GM12875 (cell line): ENCODE data around the gene DLG3.
"Not testable (repeated sequence)": the region's sequence is repeated elsewhere in the genome, so short reads cannot be mapped to it uniquely, and the experiment has no call there.

ENCODE experiments used
- H3K4me3 ChIP-seq: one replicate; pipeline ENCODE4 v1.5.1; 2011; ENCODE audit warnings: low read depth, low read length, control low read depth
- TF ChIP-seq, protein P1 (sequence below): IDR thresholded peaks from 2 replicates; pipeline ENCODE4 v1.5.1; 2011; ENCODE audit warnings: low read depth, mild to moderate bottlenecking, control low read depth, inconsistent platforms, low read length, moderate library complexity, borderline replicate concordance; ENCODE audit not compliant: insufficient read depth

The DLG3 gene

DNA sequence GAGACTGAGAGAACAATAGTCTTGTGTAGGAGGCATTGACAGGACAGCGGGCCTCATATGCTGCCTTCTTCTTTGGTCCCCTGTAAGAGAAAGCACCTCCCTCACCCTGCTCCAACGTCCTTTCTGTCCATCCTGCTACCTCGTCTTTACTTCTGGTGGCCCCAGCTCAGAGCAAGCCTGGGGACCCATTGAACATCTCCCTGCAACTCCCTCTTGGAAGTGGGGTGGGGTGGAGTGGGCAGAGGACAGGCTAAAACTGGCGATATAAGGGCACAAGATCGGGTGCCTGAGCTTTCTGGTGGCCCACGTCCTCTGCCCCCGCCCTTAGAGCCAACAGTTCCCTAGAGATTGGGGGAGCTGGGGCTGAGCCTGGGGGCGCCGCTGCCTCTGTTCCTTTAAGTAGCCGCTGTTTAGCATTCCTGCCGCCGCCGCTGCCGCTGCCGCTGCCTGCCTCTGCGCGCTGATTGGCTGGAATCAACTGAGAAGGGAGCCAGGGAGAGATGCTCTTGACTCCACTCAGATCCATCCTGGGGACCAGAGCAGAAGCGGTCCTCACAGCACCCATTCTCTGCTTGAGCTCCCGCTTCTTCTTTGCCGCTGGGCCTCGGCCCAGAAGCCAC is at the start of gene DLG3:
TSS of gene DLG3 (plus strand) at position 510 of the 620 bp plus-strand sequence. CDS start 367 bp downstream, outside the sequence.
- no peak within 1 kb of the TSS for H3K4me3 ChIP-seq
- TF ChIP-seq, protein P1, sequence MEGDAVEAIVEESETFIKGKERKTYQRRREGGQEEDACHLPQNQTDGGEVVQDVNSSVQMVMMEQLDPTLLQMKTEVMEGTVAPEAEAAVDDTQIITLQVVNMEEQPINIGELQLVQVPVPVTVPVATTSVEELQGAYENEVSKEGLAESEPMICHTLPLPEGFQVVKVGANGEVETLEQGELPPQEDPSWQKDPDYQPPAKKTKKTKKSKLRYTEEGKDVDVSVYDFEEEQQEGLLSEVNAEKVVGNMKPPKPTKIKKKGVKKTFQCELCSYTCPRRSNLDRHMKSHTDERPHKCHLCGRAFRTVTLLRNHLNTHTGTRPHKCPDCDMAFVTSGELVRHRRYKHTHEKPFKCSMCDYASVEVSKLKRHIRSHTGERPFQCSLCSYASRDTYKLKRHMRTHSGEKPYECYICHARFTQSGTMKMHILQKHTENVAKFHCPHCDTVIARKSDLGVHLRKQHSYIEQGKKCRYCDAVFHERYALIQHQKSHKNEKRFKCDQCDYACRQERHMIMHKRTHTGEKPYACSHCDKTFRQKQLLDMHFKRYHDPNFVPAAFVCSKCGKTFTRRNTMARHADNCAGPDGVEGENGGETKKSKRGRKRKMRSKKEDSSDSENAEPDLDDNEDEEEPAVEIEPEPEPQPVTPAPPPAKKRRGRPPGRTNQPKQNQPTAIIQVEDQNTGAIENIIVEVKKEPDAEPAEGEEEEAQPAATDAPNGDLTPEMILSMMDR, result no peak

DNA sequence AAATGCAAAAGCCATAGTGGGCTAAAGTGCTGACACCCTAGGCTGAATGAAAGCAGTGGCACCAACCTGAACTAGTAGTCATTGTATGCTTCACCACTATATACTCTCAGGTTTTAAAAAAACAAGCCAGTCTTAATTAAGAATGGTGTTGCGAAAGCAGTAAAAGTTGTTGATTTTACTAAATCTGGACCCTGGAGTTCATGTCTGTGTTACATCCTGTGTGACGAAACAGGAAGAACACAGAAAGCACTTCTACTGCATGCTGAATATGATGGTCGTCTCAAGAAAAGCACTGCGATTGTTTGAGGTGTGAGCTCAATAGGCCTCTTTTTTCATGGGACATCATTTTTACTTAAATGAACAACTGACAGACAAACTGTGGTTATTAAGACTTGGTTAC is 45.7 kb upstream of the DLG3 start:
- TF ChIP-seq, protein P1, result no peak
- no peak overlapping the region for H3K4me3 ChIP-seq

DNA sequence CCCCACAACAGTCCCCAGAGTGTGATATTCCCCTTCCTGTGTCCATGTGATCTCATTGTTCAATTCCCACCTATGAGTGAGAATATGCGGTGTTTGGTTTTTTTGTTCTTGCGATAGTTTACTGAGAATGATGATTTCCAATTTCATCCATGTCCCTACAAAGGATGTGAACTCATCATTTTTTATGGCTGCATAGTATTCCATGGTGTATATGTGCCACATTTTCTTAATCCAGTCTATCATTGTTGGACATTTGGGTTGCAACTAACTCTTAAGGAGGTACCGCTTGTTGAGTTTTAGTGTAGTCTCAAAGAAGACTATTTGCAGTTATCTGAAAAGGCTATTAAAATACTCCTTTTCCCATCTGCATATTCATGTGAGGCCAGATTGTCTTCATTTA is 44.5 kb upstream of the DLG3 start:
- H3K4me3 ChIP-seq, result not testable (repeated sequence)

DNA sequence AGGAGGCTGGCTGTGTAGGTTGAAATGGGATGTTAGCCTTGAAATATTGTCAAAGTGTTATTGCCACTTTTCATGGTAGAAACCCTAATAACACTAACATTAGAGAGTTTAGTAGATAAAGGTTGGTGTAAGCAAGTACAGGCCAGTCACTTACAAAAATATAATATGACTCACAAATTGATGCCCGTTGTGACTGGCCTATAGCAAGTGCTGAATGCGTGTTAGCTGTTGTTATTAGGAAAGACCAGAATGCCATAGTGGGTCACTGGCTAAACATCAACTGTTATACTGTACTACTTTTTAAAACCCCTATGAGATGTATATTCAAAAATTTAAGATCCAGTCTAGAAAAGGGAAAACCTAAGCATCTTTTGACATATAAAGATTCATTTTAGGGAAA is 41.9 kb upstream of the DLG3 start:
- TF ChIP-seq, protein P1, result no peak

DNA sequence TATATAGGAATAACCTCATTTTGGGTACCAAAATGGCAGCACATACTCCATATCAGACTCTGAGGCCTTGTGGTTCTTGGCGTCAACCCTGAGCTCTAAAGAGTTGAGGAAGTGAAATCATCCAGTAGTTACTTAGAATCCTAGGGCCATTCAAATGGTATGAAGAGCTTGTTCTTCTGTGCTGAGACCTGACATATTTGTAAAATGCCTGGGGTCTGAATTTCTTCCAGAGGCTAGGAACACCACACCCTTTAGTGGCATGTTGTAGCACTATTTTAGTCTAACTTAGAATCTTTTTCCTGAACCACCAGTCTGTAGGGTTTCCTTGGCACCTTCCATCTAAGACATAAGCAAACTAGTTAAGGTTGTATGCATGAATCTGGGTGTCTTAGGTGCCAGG is 39.6 kb upstream of the DLG3 start:
- no peak overlapping the region for H3K4me3 ChIP-seq
- TF ChIP-seq, protein P1, result no peak

More for the DNA sequence above, 41.9 kb upstream of the DLG3 start:
- H3K4me3 ChIP-seq, result no peak overlapping the region

DNA sequence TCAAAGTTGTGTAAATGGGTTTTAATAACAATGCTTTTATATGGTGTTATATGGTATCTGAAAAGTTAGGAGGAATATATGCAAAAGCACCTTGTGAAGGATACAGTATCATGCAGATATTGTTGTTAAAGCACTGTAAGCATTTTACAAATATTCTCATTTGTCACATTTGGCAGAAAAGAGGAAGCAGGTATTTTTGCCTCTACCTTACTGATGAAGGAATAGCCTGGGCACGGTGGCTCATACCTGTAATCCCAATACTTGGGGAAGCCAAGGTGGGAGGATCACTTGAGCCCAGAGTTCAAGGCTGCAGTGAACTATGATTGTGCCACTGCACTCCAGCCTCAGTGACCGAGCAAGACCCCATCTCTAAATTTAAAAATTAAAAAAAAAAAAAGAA is 33.7 kb upstream of the DLG3 start:
- H3K4me3 ChIP-seq, result no peak overlapping the region
- TF ChIP-seq, protein P1, result no peak

DNA sequence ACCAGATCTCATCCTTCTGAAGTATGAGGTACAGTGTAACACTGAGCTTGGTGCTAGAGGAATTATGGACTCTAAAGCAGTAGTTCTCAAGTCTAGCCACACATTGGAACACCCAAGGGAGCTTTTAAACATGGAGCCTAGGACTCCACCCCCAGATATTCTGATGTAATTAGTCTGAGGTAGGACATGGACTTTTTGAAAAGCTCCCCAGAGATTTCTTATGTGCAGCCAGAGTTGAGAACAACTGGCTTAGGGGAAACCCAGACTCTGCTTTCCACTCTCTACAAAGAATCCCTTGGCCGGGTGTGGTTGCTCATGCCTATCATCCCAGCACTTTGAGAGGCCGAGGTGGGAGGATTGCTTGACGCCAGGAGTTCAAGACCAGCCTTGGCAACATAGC is 33.2 kb upstream of the DLG3 start:
- TF ChIP-seq, protein P1, result no peak

More for the DNA sequence above, 33.2 kb upstream of the DLG3 start:
- no peak overlapping the region for H3K4me3 ChIP-seq
